GM19438 (cell line): ENCODE data around the gene MAST4.
"Not testable (repeated sequence)": the region's sequence is repeated elsewhere in the genome, so short reads cannot be mapped to it uniquely, and the experiment has no call there.

Experiments used
- ATAC-seq: cut with Tn5 transposase; IDR thresholded peaks from one replicate; pipeline ENCODE4 v1.9.1; 2021; ENCODE audit warnings: low read depth; ENCODE audit not compliant: unreplicated experiment

MAST4 gene

DNA sequence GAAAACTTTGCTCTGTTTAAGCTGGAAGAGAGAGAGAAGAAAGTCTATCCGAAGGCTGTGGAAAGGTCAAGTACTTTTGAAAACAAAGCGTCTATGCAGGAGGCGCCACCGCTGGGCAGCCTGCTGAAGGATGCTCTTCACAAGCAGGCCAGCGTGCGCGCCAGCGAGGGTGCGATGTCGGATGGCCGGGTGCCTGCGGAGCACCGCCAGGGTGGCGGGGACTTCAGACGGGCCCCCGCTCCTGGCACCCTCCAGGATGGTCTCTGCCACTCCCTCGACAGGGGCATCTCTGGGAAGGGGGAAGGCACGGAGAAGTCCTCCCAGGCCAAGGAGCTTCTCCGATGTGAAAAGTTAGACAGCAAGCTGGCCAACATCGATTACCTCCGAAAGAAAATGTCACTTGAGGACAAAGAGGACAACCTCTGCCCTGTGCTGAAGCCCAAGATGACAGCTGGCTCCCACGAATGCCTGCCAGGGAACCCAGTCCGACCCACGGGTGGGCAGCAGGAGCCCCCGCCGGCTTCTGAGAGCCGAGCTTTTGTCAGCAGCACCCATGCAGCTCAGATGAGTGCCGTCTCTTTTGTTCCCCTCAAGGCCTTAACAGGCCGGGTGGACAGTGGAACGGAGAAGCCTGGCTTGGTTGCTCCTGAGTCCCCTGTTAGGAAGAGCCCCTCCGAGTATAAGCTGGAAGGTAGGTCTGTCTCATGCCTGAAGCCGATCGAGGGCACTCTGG lies 567.8 kb downstream of the MAST4 start:
- no peak for ATAC-seq

DNA sequence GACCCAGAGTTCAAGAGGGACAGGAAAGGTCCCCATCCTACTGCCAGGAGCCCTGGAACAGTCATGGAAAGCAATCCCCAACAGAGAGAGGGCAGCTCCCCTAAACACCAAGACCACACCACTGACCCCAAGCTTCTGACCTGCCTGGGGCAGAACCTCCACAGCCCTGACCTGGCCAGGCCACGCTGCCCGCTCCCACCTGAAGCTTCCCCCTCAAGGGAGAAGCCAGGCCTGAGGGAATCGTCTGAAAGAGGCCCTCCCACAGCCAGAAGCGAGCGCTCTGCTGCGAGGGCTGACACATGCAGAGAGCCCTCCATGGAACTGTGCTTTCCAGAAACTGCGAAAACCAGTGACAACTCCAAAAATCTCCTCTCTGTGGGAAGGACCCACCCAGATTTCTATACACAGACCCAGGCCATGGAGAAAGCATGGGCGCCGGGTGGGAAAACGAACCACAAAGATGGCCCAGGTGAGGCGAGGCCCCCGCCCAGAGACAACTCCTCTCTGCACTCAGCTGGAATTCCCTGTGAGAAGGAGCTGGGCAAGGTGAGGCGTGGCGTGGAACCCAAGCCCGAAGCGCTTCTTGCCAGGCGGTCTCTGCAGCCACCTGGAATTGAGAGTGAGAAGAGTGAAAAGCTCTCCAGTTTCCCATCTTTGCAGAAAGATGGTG lies 568.8 kb downstream of the MAST4 start:
- ATAC-seq, result no peak

DNA sequence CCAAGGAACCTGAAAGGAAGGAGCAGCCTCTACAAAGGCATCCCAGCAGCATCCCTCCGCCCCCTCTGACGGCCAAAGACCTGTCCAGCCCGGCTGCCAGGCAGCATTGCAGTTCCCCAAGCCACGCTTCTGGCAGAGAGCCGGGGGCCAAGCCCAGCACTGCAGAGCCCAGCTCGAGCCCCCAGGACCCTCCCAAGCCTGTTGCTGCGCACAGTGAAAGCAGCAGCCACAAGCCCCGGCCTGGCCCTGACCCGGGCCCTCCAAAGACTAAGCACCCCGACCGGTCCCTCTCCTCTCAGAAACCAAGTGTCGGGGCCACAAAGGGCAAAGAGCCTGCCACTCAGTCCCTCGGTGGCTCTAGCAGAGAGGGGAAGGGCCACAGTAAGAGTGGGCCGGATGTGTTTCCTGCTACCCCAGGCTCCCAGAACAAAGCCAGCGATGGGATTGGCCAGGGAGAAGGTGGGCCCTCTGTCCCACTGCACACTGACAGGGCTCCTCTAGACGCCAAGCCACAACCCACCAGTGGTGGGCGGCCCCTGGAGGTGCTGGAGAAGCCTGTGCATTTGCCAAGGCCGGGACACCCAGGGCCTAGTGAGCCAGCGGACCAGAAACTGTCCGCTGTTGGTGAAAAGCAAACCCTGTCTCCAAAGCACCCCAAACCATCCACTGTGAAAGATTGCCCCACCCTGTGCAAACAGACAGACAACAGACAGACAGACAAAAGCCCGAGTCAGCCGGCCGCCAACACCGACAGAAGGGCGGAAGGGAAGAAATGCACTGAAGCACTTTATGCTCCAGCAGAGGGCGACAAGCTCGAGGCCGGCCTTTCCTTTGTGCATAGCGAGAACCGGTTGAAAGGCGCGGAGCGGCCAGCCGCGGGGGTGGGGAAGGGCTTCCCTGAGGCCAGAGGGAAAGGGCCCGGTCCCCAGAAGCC lies 569.6 kb downstream of the MAST4 start:
- peak; percentile 92 for ATAC-seq

DNA sequence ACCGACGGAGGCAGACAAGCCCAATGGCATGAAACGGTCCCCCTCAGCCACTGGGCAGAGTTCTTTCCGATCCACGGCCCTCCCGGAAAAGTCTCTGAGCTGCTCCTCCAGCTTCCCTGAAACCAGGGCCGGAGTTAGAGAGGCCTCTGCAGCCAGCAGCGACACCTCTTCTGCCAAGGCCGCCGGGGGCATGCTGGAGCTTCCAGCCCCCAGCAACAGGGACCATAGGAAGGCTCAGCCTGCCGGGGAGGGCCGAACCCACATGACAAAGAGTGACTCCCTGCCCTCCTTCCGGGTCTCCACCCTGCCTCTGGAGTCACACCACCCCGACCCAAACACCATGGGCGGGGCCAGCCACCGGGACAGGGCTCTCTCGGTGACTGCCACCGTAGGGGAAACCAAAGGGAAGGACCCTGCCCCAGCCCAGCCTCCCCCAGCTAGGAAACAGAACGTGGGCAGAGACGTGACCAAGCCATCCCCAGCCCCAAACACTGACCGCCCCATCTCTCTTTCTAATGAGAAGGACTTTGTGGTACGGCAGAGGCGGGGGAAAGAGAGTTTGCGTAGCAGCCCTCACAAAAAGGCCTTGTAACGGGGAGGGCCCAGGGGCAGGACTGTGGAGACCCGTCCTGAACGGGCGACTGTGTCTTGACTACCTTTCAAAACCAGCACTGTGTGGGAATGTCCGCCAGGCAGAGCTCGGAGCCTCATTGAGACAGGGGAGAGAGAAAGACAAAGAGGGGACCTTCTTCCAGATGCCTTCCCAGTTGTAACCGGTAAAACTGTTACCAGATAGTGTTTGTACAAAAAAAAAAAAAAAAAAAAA lies 570.5 kb downstream of the MAST4 start:
- ATAC-seq, result peak; percentile 39

DNA sequence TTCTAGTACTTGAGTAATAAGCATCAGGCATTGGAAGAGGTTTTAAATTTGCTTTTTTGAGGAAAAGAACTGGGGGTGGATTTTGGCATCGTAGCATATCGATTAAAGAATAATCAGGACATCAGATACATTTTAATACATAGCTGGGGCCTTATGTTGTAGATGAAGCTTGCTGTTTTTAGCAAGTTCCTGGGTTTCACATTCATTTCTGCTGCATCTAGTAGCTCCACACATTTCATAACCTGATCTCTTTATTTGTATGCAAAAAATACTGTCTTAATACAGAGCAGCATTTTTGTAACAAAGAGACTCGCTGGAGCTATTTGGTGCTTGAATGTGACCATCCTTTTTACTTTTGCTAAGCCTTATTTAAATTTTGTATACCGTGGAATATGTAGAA lies 571.9 kb downstream of the MAST4 start:
- ATAC-seq, result no peak

DNA sequence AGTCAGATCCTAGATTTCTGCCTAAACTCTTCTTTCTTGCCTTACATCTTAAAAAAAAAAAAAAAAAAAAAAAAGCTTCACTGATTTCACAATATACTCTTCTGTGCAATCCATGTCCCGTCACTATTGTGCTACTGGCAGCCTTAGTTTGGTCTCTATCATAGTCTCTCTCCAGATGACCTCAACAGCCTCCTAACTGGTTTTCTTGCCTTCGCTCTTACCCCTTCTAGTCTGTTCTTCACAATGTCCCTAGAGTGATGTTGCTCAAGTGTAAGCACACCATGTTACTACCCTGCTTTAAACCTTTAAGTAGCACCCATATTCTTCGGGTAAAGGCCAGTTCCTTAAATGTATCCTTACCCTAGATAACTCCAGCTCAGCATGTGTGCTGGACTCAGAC lies 574.6 kb downstream of the MAST4 start:
- no peak for ATAC-seq

DNA sequence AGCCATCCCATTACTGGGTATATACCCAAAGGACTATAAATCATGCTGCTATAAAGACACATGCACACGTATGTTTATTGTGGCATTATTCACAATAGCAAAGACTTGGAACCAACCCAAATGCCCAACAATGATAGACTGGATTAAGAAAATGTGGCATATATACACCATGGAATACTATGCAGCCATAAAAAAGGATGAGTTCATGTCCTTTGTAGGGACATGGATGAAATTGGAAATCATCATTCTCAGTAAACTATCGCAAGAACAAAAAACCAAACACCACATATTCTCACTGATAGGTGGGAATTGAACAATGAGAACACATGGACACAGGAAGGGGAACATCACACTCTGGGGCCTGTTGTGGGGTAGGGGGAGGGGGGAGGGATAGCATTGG lies 577.2 kb downstream of the MAST4 start:
- ATAC-seq, result not testable (repeated sequence)

DNA sequence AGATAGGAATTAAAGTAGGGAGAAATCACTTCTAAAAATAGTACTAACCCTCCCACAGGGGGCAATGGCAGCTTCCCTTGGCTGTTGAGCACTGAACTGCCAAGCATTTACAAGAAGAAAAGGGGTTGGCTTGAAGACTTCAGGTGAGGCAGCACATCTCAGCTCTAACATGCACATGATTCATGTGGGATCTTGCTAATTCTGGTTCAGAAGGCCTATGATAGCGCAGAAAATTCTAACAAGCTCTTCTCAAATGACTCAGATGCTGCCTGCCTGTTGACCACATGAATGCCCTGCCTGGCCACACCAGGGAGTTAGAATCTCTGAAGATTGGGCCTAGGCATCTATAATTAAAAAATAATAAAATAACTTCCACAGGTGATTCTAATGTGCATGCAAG lies 577.8 kb downstream of the MAST4 start:
- no peak for ATAC-seq

DNA sequence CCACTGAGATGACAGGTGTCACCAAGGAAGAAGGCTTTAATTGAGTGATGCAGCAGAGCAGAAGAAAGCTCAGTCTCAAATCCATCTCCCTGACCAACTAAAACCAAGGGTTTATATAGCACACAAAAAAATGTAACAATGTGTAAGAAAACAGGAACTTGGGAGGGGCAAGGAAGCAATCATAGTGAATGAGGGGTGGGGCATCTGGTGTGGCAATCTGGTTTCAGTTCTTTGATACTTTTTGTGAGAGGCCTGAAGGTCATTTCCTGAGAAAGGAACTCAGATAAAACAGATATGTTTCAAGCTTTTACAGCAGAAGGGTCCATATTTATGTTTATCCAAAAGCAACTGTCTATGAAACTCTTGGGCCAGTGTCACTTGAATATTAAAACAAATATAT lies 580.7 kb downstream of the MAST4 start:
- ATAC-seq, result no peak

DNA sequence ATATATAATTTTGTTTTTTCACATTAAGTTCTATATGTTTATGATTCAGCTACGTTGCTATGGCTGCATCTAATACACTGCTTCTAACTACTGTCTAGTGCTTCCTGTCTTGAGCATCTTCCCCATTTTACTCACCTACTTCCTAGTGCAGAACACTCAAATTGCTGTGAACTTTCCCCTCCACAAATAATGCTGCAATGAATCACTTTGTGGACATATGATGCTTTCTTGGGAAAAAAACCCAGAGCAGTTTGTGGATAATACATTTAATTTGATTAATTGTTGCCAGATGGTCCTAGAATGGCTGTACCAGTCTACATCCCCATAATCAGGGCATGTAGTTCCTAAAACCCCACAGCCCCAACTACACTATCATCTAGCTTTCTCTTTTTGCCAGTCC lies 581.9 kb downstream of the MAST4 start:
- no peak for ATAC-seq

DNA sequence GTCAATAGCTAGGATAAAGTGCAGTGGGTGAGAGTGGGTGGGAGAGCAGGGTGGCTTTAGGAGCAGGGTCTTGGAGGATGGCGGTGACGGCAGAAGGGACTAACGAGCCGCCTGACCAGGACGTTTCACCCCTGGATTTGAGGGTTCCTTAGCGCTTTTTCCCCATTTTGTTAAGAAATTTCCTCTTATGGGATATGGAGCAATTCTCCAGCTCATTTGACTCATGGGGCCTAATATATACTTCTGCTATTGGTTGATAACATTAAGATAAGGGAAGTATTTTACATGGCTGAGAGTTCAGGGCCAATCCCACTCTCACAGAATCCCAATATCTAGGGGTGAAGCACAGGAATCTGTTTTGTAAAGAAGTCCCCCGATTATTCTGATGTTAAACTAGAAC lies 582.8 kb downstream of the MAST4 start:
- no peak for ATAC-seq

DNA sequence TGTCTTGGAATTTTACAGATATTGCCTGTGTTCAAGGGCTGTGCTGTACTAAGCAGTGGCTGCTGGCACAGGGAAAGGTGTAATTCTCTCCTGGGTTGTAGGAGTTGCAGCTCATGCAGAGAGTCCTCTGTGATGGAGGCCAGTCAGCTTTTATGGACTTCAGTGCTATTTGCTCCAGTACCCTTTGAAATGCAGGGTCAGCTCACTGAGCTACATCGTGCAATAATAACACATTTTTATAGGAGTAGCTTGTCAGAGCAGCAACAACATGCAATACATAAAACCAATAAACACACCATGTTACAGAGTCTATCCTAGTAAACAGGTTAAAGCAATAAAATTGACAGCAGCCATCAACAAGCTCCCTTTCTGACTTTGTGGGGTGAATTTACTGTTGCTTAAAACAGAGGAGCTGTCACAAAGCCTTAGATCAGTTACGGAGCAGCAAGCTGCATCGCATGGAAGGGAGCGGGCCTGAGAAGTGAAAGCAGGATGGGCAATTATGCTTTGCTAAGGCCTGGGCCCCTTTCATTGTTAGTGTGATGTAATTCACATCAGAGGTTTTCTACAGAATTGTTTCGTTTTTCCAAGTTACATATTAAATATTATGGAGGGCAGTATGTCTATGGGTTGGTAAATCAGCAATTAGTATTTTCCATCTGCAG lies 583.6 kb downstream of the MAST4 start:
- no peak for ATAC-seq

DNA sequence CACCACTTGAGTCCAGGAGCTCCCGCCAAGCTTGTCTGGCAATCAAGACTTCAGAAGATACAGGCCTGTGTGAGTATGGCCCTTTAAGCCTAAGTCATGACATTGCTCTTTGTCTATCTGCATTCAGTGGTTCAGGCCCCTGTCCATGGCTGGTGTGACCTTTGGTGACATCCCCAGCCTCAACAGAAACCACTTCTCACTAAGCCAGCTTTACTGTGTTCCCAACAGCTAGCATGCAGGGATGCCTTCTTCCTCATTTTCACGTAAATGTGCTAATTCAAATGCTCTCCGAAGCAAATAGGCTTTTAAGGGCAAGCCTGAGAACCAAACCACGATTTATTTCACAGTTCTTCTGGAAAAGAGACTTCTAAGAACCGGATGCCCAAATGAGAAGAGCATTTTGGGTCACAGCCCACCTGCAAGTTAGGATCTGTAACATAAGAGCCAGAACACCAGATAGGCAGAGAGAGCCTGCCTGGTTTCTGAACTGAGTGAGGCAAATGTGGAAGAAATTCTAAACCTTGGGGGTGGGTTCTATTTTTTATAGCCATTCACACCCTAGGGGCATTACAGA lies 585.5 kb downstream of the MAST4 start:
- no peak for ATAC-seq

DNA sequence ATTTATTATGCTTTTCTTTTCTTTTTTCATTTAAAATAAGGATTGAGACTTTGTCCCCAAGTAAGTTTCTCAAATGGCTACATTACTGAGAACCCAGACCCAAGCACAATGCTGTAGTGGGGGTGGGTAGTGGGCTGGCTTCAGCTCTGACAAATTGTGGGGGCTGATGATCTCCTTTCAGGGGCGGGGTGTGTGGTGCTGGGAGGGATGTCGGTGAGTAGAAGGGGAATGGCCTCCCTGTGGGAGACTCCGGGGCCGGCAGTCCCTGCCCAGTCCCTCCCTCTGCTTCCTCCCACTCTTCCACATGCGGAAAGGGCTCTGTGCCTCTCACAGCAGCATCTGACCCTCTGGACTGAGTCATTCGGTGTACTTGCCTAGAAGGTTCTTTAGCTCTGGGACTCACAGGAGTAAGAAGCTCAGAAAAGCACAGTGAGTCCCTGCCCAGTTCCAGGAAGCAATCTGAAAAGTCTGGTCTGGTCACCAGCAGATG lies 586.2 kb downstream of the MAST4 start:
- ATAC-seq, result no peak

DNA sequence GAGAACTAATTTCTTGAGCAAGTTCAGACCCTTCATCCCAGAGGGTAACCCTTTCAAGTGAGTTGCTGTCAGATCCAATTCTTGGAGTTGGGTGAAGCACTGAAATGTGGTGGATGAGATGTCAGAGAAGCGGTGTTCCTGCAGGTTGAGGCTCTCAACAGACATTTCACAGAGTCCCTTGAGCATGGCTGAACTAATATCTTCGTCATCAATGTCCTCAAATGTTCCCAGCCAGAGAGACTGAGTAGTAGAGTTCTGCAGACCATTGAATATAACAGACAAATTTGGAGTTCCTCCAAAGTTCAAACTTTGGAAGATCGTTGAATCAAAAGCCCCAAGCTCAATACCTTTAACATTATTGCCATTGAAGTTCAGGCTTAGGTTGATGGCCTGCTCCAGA lies 587.7 kb downstream of the MAST4 start:
- ATAC-seq, result no peak

DNA sequence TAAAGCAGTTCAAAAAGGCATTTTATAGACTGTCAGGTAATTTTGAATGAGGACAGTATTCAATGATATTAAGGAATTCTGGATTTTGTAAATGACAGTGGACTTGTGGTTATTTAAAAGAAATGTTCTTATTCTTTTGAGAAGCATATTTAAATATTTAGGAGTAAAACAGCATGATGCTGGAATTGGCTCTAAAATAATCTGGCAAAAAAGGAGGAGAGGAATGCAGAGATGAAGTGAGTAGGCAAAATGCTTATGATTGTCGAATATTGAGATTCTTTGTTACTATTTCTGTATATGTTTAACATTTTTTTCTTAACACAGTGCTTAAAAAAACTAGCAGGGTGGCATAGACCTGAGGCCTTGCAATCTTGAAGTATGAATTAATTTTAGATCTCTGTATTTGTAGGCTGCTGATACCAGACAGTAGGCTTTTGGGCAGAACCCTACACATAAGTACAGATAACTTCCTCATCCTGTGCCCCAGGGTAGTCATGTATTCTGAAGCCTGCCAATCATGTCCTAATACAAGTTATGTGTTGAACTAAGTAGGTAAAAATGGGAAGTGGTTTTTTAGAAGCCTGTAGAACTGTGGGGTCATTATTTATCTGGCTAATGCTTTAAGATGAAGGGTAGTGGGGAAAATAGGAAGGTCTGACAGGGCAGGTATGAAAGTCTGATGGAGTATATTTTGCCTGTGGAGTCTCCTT lies 591.0 kb downstream of the MAST4 start:
- no peak for ATAC-seq

DNA sequence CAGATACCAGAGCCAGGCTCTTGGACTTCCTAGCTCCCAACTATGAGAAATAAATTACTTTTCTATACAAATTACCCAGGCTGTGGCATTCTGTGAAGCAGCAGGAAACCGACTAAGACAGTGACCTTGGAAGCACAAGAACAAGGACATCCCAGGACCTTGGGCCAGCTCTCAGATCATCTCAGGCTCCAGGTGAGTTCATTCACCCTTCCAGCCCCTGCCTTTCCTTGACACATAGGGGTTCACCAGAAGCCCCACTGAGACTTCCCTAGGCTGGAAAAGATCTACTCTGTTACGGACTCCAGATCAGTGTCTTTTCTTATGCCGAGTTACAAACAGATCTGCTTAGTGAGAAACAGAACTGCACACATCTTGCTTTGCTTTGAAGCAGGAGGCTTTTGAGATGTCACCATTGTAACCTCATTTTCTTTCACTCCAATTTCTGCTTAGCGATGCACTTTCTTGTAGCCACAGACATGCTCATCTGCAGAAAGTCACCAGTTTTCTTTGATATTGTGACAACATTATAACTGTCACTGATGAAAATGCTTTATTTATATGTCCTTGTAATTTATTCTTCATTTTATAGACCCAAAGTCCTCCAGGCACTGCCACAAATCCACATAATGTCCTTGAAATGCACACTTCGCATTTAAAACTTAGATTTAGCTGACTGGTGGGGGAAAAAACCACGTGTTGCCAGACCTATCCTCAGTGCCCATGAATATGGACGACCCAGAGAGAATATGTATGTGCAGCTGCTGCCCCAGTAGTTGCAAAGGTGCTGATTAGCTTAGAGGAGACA lies 592.3 kb downstream of the MAST4 start:
- ATAC-seq, result no peak

DNA sequence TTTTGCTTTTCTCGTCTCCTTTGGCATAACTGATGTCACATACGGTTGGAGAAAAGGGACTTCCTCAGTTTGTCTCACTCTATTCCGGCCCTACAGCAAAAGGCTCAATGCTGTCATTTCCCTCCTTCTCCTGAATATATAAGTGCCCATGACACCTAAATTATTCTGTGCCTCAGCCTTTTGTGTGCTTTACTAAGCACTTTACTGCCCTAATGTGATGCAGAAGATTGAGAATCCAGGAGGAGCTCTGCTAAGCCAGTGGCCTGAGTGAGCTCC lies 592.8 kb downstream of the MAST4 start:
- no peak for ATAC-seq
